Measurements from ENCODE around the gene FAM174B. TPM values are rescaled to one million over a fixed set of nuclear protein-coding genes. Genes with fewer than 3 reads are reported as not detected.

FAM174B gene
- total RNA-seq, 1 experiment from 2014 or later, result 0.30 TPM

DNA sequence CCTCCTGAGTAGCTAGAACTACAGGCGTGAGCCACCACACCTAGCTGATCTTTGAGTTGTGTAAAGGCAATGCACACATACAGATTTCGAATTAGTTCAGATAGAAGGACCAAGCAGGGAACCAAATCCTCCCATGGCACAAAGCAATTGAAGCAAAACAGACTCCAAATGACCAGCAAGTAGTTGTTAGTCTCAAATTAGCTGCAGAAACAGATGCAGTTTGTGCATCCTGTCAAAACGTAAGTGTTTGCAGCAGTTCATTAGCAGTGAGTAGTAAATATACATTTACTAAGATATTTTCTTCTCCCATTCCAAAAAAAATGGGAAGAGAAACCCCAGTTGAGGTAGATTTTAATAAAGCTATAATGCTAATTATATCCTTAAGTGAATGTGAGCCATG lies 15.8 kb upstream of the FAM174B start:
- no peak for TF ChIP-seq EZH2 (IDR thresholded peaks at IDR 0.05)
- H3K79me2 ChIP-seq (ENCODE audit: insufficient read depth, low read length), result no peaks in the 10 kb centered on the region
- H3K4me3 ChIP-seq (replicated peaks in 1 of 2; ENCODE audit: low read depth in 1 of 2, low read length in 2 of 2), result no peak overlapping the region
- CTCF ChIA-PET, result no interaction called here
- RAD21 ChIA-PET (ENCODE audit: low non-redundant PET in 1 of 2, low total read pairs in 2 of 2, uncharacterized antibody in 2 of 2, unreplicated experiment in 2 of 2), result no interaction called here
- no peaks in the 10 kb centered on the region for H3K36me3 ChIP-seq (ENCODE audit: control insufficient read depth in 1 of 2, insufficient read depth in 2 of 2, low read length in 2 of 2)
- intact Hi-C loops (cut with micrococcal nuclease), result no loop called here
- H3K9ac ChIP-seq (ENCODE audit: low read length), result no peak overlapping the region
- H3K27me3 ChIP-seq (ENCODE audit: insufficient read depth, low read length), result peaks cover 32% of the 10 kb centered on the region
- no peaks in the 10 kb centered on the region for H4K20me1 ChIP-seq (ENCODE audit: insufficient read depth)
- no peaks in the 10 kb centered on the region for H3K4me1 ChIP-seq (ENCODE audit: control insufficient read depth in 1 of 2, insufficient read depth in 2 of 2, low read length in 2 of 2)
- H3K27ac ChIP-seq (ENCODE audit: low read depth, low read length), result no peak overlapping the region
- H2AFZ ChIP-seq (ENCODE audit: low read depth, low read length, poor library complexity, severe bottlenecking), result no peak overlapping the region
- H3K4me2 ChIP-seq (ENCODE audit: low read length), result no peak overlapping the region
- ATAC-seq (no peak), DNase-seq (ENCODE audit: low read depth, low spot score) (no peak)
- H3K9me3 ChIP-seq (ENCODE audit: control insufficient read depth in 1 of 2, insufficient read depth in 1 of 2, low read depth in 1 of 2, low read length in 2 of 2), result no peaks in the 10 kb centered on the region
- no peaks in the 10 kb centered on the region for H3K9me2 ChIP-seq (ENCODE audit: insufficient read depth)
- no TSS peak for BruUV-seq (replicated peaks)
- POLR2A ChIA-PET, result interaction anchor here (0.6 kb wide), 1 partner anchor 8 kb away, joined by 3 read pairs; no protein-coding TSS in a partner anchor

DNA sequence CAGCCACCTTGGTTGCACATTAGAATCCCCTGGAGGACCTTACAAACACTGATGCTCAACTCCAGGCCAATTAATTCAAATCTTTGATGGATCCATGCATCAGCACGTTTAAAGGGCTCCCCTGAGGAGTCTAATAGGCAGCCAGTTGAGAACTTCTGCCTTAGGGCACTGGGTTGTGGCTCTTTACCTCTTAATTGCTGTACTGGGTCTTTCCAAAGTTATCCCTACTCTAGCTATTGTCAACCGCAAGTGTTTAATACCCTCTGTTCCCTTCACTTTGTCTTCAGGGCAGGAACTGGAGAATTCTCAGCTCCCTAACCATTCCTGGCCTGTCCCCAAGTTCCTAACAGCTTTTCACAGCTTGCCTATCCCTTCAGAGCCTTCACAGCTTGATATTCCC lies 15.0 kb upstream of the FAM174B start:
- no peak overlapping the region for H3K9ac ChIP-seq (ENCODE audit: low read length)
- H2AFZ ChIP-seq (ENCODE audit: low read depth, low read length, poor library complexity, severe bottlenecking), result no peak overlapping the region
- intact Hi-C loops (cut with micrococcal nuclease), result no loop called here
- CTCF ChIA-PET, result no interaction called here
- BruUV-seq (replicated peaks), result no TSS peak
- POLR2A ChIA-PET, result no interaction called here
- no peak overlapping the region for H3K27ac ChIP-seq (ENCODE audit: low read depth, low read length)
- no peaks in the 10 kb centered on the region for H4K20me1 ChIP-seq (ENCODE audit: insufficient read depth)
- H3K9me2 ChIP-seq (ENCODE audit: insufficient read depth), result no peaks in the 10 kb centered on the region
- no peak for DNase-seq (ENCODE audit: low read depth, low spot score)
- no peaks in the 10 kb centered on the region for H3K79me2 ChIP-seq (ENCODE audit: insufficient read depth, low read length)
- no peaks in the 10 kb centered on the region for H3K36me3 ChIP-seq (ENCODE audit: control insufficient read depth in 1 of 2, insufficient read depth in 2 of 2, low read length in 2 of 2)
- no peak for ATAC-seq
- no peak overlapping the region for H3K4me2 ChIP-seq (ENCODE audit: low read length)
- no peaks in the 10 kb centered on the region for H3K9me3 ChIP-seq (ENCODE audit: control insufficient read depth in 1 of 2, insufficient read depth in 1 of 2, low read depth in 1 of 2, low read length in 2 of 2)
- no peaks in the 10 kb centered on the region for H3K4me1 ChIP-seq (ENCODE audit: control insufficient read depth in 1 of 2, insufficient read depth in 2 of 2, low read length in 2 of 2)
- H3K27me3 ChIP-seq (ENCODE audit: insufficient read depth, low read length), result peaks cover 32% of the 10 kb centered on the region
- RAD21 ChIA-PET (ENCODE audit: low non-redundant PET in 1 of 2, low total read pairs in 2 of 2, uncharacterized antibody in 2 of 2, unreplicated experiment in 2 of 2), result no interaction called here
- no peak overlapping the region for H3K4me3 ChIP-seq (replicated peaks in 1 of 2; ENCODE audit: low read depth in 1 of 2, low read length in 2 of 2)
- TF ChIP-seq POLR2AphosphoS5 (IDR thresholded peaks at IDR 0.05; ENCODE audit: low read depth, low read length), result no peak
- no peak for TF ChIP-seq ZFX (IDR thresholded peaks at IDR 0.05)
- TF ChIP-seq POLR2A (IDR thresholded peaks at IDR 0.05; ENCODE audit: borderline replicate concordance, extremely low read depth, insufficient read depth, insufficient read length), result no peak
- TF ChIP-seq TCF7L2 (IDR thresholded peaks at IDR 0.05; ENCODE audit: borderline replicate concordance, extremely low read depth, insufficient read depth, insufficient read length), result no peak
- no peak for TF ChIP-seq ELF1 (IDR thresholded peaks at IDR 0.05; ENCODE audit: borderline replicate concordance, low read depth)
- TF ChIP-seq, protein P1, sequence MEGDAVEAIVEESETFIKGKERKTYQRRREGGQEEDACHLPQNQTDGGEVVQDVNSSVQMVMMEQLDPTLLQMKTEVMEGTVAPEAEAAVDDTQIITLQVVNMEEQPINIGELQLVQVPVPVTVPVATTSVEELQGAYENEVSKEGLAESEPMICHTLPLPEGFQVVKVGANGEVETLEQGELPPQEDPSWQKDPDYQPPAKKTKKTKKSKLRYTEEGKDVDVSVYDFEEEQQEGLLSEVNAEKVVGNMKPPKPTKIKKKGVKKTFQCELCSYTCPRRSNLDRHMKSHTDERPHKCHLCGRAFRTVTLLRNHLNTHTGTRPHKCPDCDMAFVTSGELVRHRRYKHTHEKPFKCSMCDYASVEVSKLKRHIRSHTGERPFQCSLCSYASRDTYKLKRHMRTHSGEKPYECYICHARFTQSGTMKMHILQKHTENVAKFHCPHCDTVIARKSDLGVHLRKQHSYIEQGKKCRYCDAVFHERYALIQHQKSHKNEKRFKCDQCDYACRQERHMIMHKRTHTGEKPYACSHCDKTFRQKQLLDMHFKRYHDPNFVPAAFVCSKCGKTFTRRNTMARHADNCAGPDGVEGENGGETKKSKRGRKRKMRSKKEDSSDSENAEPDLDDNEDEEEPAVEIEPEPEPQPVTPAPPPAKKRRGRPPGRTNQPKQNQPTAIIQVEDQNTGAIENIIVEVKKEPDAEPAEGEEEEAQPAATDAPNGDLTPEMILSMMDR (IDR thresholded peaks at IDR 0.05 in 2 of 3, conservative IDR thresholded peaks at IDR 0.05 in 1 of 3; ENCODE audit: borderline replicate concordance in 1 of 3, insufficient read depth in 1 of 3, low read depth in 2 of 3, low read length in 2 of 3), result no peak
- TF ChIP-seq SRF (IDR thresholded peaks at IDR 0.05; ENCODE audit: low read depth), result no peak
- no peak for TF ChIP-seq ZNF274 (IDR thresholded peaks at IDR 0.05; ENCODE audit: low read depth, low read length)
- TF ChIP-seq, protein P2, sequence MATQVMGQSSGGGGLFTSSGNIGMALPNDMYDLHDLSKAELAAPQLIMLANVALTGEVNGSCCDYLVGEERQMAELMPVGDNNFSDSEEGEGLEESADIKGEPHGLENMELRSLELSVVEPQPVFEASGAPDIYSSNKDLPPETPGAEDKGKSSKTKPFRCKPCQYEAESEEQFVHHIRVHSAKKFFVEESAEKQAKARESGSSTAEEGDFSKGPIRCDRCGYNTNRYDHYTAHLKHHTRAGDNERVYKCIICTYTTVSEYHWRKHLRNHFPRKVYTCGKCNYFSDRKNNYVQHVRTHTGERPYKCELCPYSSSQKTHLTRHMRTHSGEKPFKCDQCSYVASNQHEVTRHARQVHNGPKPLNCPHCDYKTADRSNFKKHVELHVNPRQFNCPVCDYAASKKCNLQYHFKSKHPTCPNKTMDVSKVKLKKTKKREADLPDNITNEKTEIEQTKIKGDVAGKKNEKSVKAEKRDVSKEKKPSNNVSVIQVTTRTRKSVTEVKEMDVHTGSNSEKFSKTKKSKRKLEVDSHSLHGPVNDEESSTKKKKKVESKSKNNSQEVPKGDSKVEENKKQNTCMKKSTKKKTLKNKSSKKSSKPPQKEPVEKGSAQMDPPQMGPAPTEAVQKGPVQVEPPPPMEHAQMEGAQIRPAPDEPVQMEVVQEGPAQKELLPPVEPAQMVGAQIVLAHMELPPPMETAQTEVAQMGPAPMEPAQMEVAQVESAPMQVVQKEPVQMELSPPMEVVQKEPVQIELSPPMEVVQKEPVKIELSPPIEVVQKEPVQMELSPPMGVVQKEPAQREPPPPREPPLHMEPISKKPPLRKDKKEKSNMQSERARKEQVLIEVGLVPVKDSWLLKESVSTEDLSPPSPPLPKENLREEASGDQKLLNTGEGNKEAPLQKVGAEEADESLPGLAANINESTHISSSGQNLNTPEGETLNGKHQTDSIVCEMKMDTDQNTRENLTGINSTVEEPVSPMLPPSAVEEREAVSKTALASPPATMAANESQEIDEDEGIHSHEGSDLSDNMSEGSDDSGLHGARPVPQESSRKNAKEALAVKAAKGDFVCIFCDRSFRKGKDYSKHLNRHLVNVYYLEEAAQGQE (IDR thresholded peaks at IDR 0.05; ENCODE audit: low read depth), result no peak
- no peak for TF ChIP-seq RAD21 (IDR thresholded peaks at IDR 0.05; ENCODE audit: low read depth)
- TF ChIP-seq, protein P3, sequence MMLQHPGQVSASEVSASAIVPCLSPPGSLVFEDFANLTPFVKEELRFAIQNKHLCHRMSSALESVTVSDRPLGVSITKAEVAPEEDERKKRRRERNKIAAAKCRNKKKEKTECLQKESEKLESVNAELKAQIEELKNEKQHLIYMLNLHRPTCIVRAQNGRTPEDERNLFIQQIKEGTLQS (IDR thresholded peaks at IDR 0.05), result no peak
- TF ChIP-seq EGR1 (IDR thresholded peaks at IDR 0.05; ENCODE audit: low read depth), result no peak

All from HCT116 (cell line).